Caco-2 (cell line): ENCODE data around the gene FAM20B. TPM values are rescaled to one million over a fixed set of nuclear protein-coding genes. Genes with fewer than 3 reads are reported as not detected.

Source experiments
- BruUV-seq: library from RNA; stranded (reverse); fragments of 400-500 nt; replicated peaks from 2 replicates; lab custom pipeline; 2021; lab: Mats Ljungman, UMichigan
- CTCF ChIA-PET: fragments of 300-600 bp; sonication (Branson Sonifier 250); formaldehyde crosslinking; loops from one replicate; lab custom pipeline; 2022; ENCODE audit warnings: antibody characterized with exemption; lab: Charles Lee
- POLR2A ChIA-PET: fragments of 300-600 bp; sonication (Branson Sonifier 250); formaldehyde crosslinking; loops from one replicate; lab custom pipeline; 2022; ENCODE audit warnings: antibody characterized with exemption; lab: Charles Lee
- DNase-seq, 2 experiments: peaks; one replicate each; pipeline versions ENCODE4 v3.0.0 to v3.0.0-alpha.2; 2020 to 2022
- H3K27me3 ChIP-seq: replicated peaks from 2 replicates; pipeline ENCODE4 v1.6.0; 2011; ENCODE audit warnings: low read length; ENCODE audit not compliant: control insufficient read depth, insufficient read depth
- H3K36me3 ChIP-seq: 2 replicates; pipeline ENCODE4 v1.5.1; 2011; ENCODE audit warnings: low read length; ENCODE audit not compliant: control insufficient read depth, insufficient read depth
- H3K4me1 ChIP-seq: fragments of 250-450 bp; sonication (Bioruptor Pico); 2 replicates; pipeline ENCODE4 v1.5.1; 2020; ENCODE audit warnings: mild to moderate bottlenecking
- H3K4me3 ChIP-seq: 2 replicates; pipeline ENCODE4 v1.5.1; 2011; ENCODE audit warnings: low read depth, mild to moderate bottlenecking, control low read depth, low read length
- H3K9me3 ChIP-seq: fragments of 250-450 bp; sonication (Bioruptor Pico); 2 replicates; pipeline ENCODE4 v1.5.1; 2020; ENCODE audit warnings: mild to moderate bottlenecking, moderate library complexity
- H3K27ac Mint-ChIP-seq: one replicate; pipeline ENCODE4 v1.8.0; 2022; ENCODE audit warnings: mixed read lengths; ENCODE audit not compliant: unreplicated experiment
- H3K27me3 Mint-ChIP-seq: one replicate; pipeline ENCODE4 v1.8.0; 2022; ENCODE audit warnings: mixed read lengths; ENCODE audit not compliant: insufficient read depth, unreplicated experiment
- H3K36me3 Mint-ChIP-seq: one replicate; pipeline ENCODE4 v1.8.0; 2022; ENCODE audit warnings: mild to moderate bottlenecking, mixed read lengths; ENCODE audit not compliant: insufficient read depth, unreplicated experiment
- H3K4me1 Mint-ChIP-seq: one replicate; pipeline ENCODE4 v1.8.0; 2022; ENCODE audit warnings: low read depth, mixed read lengths; ENCODE audit not compliant: unreplicated experiment
- H3K4me3 Mint-ChIP-seq: one replicate; pipeline ENCODE4 v1.8.0; 2022; ENCODE audit warnings: mild to moderate bottlenecking, moderate library complexity, mixed read lengths; ENCODE audit not compliant: unreplicated experiment
- H3K9me3 Mint-ChIP-seq: one replicate; pipeline ENCODE4 v1.8.0; 2022; ENCODE audit warnings: mixed read lengths; ENCODE audit not compliant: unreplicated experiment
- intact Hi-C: fragments of 100-400 bp; cut with micrococcal nuclease; formaldehyde crosslinking; loops from one replicate; pipeline ENCODE4 v1.10.0; 2022; ENCODE audit not compliant: unreplicated experiment
- total RNA-seq: library from RNA; stranded (reverse); gene quantifications from 2 replicates; pipeline ENCODE4 v1.2.3, GENCODE V29; 2022
- TF ChIP-seq, protein P1 (sequence below), 2 experiments: fragments of 200-600 bp in 1 of 2; IDR thresholded peaks; 1 replicate in 1 of 2; 2 replicates in 1 of 2; pipeline versions ENCODE4 v1.5.1 to v1.8.0; 2011 to 2022; ENCODE audit warnings: antibody characterized with exemption in 1 of 2, control low read depth in 1 of 2, inconsistent platforms in 1 of 2, low read depth in 1 of 2, low read length in 1 of 2, mild to moderate bottlenecking in 1 of 2, moderate library complexity in 1 of 2; ENCODE audit not compliant: insufficient read depth in 1 of 2, severe bottlenecking in 1 of 2, unreplicated experiment in 1 of 2

The FAM20B gene
- total RNA-seq, 1 experiment from 2014 or later: 24.5 TPM

DNA sequence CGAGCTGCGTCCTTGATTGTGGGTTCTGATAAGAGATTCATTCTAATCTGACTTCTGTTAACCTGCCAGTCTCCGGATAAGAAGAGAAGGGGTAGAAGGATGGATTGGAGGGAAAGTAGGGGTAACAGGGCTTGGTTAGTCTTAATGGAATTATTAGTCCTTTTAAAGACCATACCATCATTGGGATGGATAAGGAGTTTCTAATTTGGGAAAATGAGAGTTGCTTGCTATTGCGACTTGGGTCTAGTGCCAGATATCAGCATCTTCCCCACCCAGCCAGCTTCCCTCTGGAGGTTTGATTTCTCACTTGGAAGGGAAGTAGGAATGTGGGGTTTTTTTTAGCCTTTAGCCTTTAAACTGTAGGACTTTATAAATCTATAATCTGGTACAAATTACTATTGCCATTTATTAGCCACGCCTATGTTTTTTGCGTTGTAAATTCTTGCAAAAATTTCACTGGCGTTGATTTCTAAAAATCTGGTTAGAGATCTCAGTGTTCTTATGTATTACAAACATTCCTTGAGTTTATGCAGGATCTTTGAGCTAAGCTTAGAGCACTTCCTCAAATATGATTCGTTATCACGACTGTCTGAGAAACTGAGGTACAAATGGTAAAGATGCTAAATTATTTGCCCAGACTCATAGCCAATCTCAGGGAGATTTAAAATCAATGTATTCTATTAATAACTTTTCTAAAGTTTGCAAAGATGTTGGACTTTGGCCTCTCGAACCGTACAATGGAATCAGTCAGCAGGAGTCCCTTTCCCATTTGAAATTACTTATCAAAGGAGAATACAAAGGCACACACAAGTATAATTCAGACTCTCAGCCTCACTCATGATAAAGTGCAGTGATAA, 1.3 kb downstream of the FAM20B start:
- BruUV-seq: TSS peak; percentile 67
- intact Hi-C loops: loop anchor here (5.0 kb wide), 1 partner anchor 265 kb away; the partner anchor contains the start of gene SOAT1
- Mint-ChIP-seq H3K9me3 (no peaks in the 10 kb centered on the region), H3K27ac (peak overlapping the region; percentile 90), H3K4me1 (peaks cover 47% of the 10 kb centered on the region), H3K4me3 (peak overlapping the region; percentile 99), H3K36me3 (peaks cover 12% of the 10 kb centered on the region), H3K27me3 (no peaks in the 10 kb centered on the region)
- Histone ChIP-seq H3K27me3 (no peaks in the 10 kb centered on the region), H3K4me1 (peaks cover 54% of the 10 kb centered on the region), H3K36me3 (no peaks in the 10 kb centered on the region), H3K4me3 (peak overlapping the region; percentile 62), H3K9me3 (no peaks in the 10 kb centered on the region)
- TF ChIP-seq, protein P1, sequence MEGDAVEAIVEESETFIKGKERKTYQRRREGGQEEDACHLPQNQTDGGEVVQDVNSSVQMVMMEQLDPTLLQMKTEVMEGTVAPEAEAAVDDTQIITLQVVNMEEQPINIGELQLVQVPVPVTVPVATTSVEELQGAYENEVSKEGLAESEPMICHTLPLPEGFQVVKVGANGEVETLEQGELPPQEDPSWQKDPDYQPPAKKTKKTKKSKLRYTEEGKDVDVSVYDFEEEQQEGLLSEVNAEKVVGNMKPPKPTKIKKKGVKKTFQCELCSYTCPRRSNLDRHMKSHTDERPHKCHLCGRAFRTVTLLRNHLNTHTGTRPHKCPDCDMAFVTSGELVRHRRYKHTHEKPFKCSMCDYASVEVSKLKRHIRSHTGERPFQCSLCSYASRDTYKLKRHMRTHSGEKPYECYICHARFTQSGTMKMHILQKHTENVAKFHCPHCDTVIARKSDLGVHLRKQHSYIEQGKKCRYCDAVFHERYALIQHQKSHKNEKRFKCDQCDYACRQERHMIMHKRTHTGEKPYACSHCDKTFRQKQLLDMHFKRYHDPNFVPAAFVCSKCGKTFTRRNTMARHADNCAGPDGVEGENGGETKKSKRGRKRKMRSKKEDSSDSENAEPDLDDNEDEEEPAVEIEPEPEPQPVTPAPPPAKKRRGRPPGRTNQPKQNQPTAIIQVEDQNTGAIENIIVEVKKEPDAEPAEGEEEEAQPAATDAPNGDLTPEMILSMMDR (IDR thresholded peaks at IDR 0.05; ENCODE audit: insufficient read depth in 1 of 2, low read depth in 1 of 2, low read length in 1 of 2, severe bottlenecking in 1 of 2, unreplicated experiment in 1 of 2): no peak
- ChIA-PET POLR2A (no interaction called here), CTCF (no interaction called here)
- no peak for DNase-seq

DNA sequence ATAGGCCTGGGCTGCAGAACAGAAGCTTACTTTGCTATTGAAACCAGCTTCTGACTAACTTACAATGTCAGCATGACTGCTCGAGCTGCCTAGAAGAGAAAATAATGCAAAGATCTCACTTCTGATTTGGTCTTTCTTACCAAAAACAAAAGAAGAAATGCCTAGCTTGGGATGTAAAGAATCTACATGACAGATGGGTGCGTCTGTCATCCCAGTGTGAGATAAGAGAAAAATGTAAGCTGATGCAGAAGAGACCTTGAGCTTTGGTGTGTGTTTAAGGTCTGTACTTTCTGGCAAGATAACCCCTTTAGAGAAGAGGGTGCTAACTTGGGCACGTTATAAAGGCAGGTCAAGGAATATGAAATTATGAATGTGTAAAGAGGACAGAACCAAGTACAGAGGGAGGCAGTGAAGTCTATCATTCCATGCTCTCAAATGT, 3.6 kb downstream of the FAM20B start:
- Mint-ChIP-seq H3K4me1 (peaks cover 46% of the 10 kb centered on the region), H3K36me3 (peaks cover 12% of the 10 kb centered on the region), H3K9me3 (no peaks in the 10 kb centered on the region), H3K4me3 (peak overlapping the region; percentile 25), H3K27ac (peak overlapping the region; percentile 51), H3K27me3 (no peaks in the 10 kb centered on the region)
- TF ChIP-seq, protein P1 (IDR thresholded peaks at IDR 0.05; ENCODE audit: insufficient read depth in 1 of 2, low read depth in 1 of 2, low read length in 1 of 2, severe bottlenecking in 1 of 2, unreplicated experiment in 1 of 2): no peak
- no peaks in the 10 kb centered on the region for H3K27me3 ChIP-seq
- no peaks in the 10 kb centered on the region for H3K36me3 ChIP-seq
- CTCF ChIA-PET: no interaction called here
- no peak for DNase-seq
- intact Hi-C loops: loop anchor here (5.0 kb wide), 1 partner anchor 263 kb away; the partner anchor contains the start of gene SOAT1
- POLR2A ChIA-PET: interaction anchor here (0.5 kb wide), 1 partner anchor 466 kb away, joined by 3 read pairs; no protein-coding TSS in a partner anchor
- no peak overlapping the region for H3K4me3 ChIP-seq
- BruUV-seq: no TSS peak
- peaks cover 52% of the 10 kb centered on the region for H3K4me1 ChIP-seq
- H3K9me3 ChIP-seq: no peaks in the 10 kb centered on the region

DNA sequence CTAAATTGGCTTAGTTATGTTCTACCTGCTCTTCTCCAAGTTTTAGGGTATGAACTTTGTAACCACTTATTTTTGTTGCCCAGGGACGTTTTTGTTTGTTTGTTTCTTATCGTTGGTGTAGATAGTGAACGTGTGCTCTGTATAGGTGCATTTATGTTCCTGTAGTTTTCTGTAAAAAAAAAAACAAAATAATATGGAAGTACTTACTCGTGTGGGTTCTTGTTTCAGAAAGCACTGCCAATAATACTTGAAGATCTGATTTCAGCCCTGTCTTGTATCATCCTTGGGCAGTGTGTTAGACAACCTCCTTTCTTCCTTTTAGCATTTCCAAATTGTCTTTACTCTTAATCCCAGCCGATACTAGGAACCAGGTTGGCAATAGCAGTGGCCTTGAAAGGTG, 4.4 kb downstream of the FAM20B start:
- intact Hi-C loops: no loop called here
- no peaks in the 10 kb centered on the region for H3K9me3 Mint-ChIP-seq
- no TSS peak for BruUV-seq
- ChIA-PET CTCF (no interaction called here), POLR2A (no interaction called here)
- no peak for DNase-seq
- H3K4me1 Mint-ChIP-seq: peaks cover 40% of the 10 kb centered on the region
- H3K4me1 ChIP-seq: peaks cover 45% of the 10 kb centered on the region
- H3K27me3 Mint-ChIP-seq: no peaks in the 10 kb centered on the region
- H3K27ac Mint-ChIP-seq: no peak overlapping the region
- no peaks in the 10 kb centered on the region for H3K36me3 ChIP-seq
- TF ChIP-seq, protein P1 (IDR thresholded peaks at IDR 0.05; ENCODE audit: insufficient read depth in 1 of 2, low read depth in 1 of 2, low read length in 1 of 2, severe bottlenecking in 1 of 2, unreplicated experiment in 1 of 2): no peak
- H3K36me3 Mint-ChIP-seq: peaks cover 11% of the 10 kb centered on the region
- no peak overlapping the region for H3K4me3 Mint-ChIP-seq
- no peaks in the 10 kb centered on the region for H3K27me3 ChIP-seq
- no peak overlapping the region for H3K4me3 ChIP-seq
- H3K9me3 ChIP-seq: no peaks in the 10 kb centered on the region
